Mucosa of descending colon (tissue), 3 donors: ENCODE data around the gene ATG4C. TPM values are rescaled to one million over a fixed set of nuclear protein-coding genes. Genes with fewer than 3 reads are reported as not detected.

Source experiments
- ATAC-seq: fragments of 200-7000 bp; cut with Tn5 transposase; one replicate; pipeline ENCODE4 v1.9.1; 2020; ENCODE audit warnings: mild to moderate bottlenecking, moderate library complexity
- DNase-seq, 3 donors: peaks; one replicate each; pipeline ENCODE4 v3.0.0-alpha.2; 2020
- H3K36me3 ChIP-seq: fragments of 200-600 bp; one replicate; pipeline ENCODE4 v1.8.0; 2021; ENCODE audit warnings: low read depth, mild to moderate bottlenecking
- H3K4me1 ChIP-seq: fragments of 200-600 bp; one replicate; pipeline ENCODE4 v1.8.0; 2021; ENCODE audit warnings: low read depth, mild to moderate bottlenecking
- H3K4me3 ChIP-seq: fragments of 200-600 bp; one replicate; pipeline ENCODE4 v1.8.0; 2021; ENCODE audit warnings: mild to moderate bottlenecking
- H3K9me3 ChIP-seq: fragments of 200-600 bp; one replicate; pipeline ENCODE4 v1.8.0; 2021; ENCODE audit warnings: mild to moderate bottlenecking
- intact Hi-C, 2 donors: fragments of 100-400 bp; cut with DNase I in 1 of 2; cut with micrococcal nuclease in 1 of 2; formaldehyde crosslinking; loops; one replicate each; pipeline versions ENCODE4 v1.11.0 to v1.11.1; 2022; cut with DNase I, micrococcal nuclease
- total RNA-seq, 3 donors: library from RNA; stranded (reverse); fragmentation: NEBNext Ultra II Directional in 2 of 3; extraction: Animal tissue kit (Norgen Biotek cat#: 25700) in 2 of 3; gene quantifications; one replicate each; pipeline versions ENCODE4 v1.2.1 to v1.2.4, GENCODE V29; 2021 to 2023
- TF ChIP-seq, protein P1 (sequence below): fragments of 200-600 bp; IDR thresholded peaks from one replicate; pipeline ENCODE4 v1.8.0; 2022; ENCODE audit warnings: antibody characterized with exemption, mild to moderate bottlenecking
- donor health status: DM: no; HTN: no; CAD: no; lungs with moderate emphysema.
- donor health status: DM: no; HTN: no; CAD: no.
- donor health status: DM: no; HTN: yes; CAD: no.

ATG4C gene
- total RNA-seq, 3 donors from 2014 or later = 3.8 to 11.3 (median 7.4) TPM

DNA sequence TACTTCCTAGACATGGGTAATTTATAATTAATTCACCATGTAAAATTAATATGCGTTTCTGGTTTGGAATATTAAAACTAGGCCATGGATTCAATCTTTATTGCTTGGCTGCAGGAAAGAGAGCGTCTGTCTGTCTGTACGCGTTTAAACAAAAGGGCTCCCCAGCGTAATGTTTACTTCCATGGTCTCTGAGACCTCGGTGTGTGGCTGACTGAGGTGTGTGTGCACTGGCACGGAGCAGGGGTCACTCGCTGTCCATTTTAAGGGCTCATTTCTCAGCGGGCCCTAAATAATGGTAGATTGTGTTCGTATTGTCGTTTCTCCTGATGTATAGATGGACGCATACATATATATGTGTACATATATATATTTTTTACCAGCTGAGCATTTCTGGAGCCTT is 119.6 kb downstream of the ATG4C start:
- Histone ChIP-seq H3K9me3 (no peaks in the 10 kb centered on the region), H3K36me3 (no peaks in the 10 kb centered on the region), H3K4me3 (no peak overlapping the region), H3K4me1 (no peaks in the 10 kb centered on the region)
- intact Hi-C loops = no loop called here
- DNase-seq = no peak
- TF ChIP-seq, protein P1, sequence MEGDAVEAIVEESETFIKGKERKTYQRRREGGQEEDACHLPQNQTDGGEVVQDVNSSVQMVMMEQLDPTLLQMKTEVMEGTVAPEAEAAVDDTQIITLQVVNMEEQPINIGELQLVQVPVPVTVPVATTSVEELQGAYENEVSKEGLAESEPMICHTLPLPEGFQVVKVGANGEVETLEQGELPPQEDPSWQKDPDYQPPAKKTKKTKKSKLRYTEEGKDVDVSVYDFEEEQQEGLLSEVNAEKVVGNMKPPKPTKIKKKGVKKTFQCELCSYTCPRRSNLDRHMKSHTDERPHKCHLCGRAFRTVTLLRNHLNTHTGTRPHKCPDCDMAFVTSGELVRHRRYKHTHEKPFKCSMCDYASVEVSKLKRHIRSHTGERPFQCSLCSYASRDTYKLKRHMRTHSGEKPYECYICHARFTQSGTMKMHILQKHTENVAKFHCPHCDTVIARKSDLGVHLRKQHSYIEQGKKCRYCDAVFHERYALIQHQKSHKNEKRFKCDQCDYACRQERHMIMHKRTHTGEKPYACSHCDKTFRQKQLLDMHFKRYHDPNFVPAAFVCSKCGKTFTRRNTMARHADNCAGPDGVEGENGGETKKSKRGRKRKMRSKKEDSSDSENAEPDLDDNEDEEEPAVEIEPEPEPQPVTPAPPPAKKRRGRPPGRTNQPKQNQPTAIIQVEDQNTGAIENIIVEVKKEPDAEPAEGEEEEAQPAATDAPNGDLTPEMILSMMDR = no peak
- ATAC-seq = no peak

DNA sequence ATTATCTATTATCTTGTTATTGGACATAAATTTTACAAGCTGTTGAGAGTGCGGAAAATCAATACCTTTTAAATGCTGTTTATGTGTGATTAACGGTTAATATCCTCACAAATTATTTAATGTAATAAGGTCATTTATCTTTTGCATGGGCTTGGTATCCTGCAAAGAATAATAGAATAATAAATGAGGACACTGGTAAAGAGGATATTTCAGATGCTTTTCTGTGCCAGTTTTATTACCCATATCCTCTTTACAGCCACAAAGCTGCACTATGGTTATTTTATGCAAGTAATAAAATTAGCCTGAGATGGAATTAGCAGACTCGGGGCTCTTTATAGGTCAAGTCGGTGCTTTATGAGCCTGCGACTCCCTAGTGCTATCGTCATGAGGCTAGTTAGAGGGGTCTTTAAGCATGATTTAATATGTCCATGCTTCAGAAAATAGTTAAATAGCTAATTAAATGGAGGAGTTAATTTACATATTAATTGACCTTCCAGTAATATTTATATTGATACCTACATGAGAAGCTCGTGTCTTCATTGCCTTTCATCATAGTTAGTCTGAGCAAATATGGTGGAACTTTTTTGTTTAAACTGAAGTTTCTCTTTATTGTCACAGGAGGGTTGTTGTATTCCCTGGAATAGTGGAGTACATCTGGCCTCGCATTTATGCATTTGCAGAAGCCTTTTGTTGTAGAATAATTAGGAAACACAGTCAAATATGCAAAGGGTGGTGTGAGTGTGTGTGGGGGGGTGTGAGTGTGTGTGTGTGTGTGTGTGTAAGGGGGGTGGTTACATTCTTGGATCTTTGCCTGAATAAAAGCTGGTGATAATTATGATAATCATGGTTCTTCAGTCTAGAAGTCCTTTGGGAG is 120.3 kb downstream of the ATG4C start:
- TF ChIP-seq, protein P1 = no peak
- intact Hi-C loops = no loop called here

DNA sequence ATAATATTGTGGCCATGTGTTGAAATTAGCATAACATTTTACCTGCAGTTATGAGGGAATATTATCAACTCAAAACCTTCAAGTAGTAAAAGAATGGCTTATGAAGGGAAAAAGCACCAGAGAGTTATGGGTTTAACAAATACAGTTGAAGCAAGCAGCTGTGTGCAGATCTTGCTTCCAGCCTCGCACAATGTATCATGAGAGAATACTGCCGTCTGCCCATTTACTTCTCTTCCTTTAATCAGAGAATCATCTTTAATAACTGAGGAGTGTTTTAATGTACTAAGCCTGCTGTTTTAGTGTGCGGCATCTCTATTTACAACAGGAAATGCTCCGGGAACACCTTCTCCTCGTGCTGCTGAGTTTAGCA is 120.9 kb downstream of the ATG4C start:
- Histone ChIP-seq H3K4me1 (no peaks in the 10 kb centered on the region), H3K9me3 (no peaks in the 10 kb centered on the region), H3K4me3 (no peak overlapping the region), H3K36me3 (no peaks in the 10 kb centered on the region)
- intact Hi-C loops = no loop called here
- TF ChIP-seq, protein P1 = no peak
- ATAC-seq (no peak), DNase-seq (no peak)

More for the DNA sequence above, 120.3 kb downstream of the ATG4C start:
- DNase-seq (no peak), ATAC-seq (no peak)
- H3K36me3 ChIP-seq = no peaks in the 10 kb centered on the region
- no peak overlapping the region for H3K4me3 ChIP-seq
- no peaks in the 10 kb centered on the region for H3K9me3 ChIP-seq
- H3K4me1 ChIP-seq = no peaks in the 10 kb centered on the region

DNA sequence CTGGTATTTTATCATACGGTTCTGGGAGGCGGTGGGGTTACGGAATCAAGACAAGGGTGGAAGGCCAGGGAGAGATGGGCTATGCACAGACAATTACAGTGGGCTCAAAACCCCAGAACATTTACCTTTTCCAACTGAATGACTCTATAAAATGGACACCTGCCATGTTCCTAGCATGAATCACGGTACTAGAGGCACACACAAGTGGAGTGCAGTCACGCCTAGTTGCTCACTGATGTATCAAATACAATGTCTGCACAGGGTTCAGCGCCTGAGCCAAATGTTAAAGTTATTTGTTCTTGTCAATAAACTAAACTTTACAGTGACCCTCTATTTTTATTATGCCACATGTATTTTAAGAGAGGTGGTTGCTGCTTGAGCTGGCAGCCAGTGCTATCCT is 121.4 kb downstream of the ATG4C start:
- DNase-seq (no peak), ATAC-seq (no peak)
- TF ChIP-seq, protein P1 = no peak
- Histone ChIP-seq H3K36me3 (no peaks in the 10 kb centered on the region), H3K9me3 (no peaks in the 10 kb centered on the region), H3K4me3 (no peak overlapping the region), H3K4me1 (no peaks in the 10 kb centered on the region)
- intact Hi-C loops = no loop called here

DNA sequence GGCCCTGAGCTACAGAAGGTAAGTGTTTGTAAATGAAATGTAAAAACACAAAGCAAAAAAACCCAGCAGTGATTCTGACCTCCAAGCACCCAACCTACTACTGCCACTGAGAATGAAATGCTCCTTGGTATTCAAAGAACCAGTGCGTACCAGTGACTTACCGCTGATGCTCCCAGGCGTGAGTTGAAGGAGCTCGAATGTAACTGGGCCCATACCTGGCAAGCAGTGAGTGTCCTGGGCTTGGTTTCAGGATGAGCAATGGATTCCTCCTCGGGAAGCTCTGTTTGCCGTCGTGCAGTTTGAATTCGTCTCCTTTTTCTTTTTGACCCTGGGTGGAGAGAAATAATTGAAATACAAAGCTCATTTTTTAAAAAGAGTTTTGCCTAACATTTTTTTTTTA is 121.9 kb downstream of the ATG4C start:
- Histone ChIP-seq H3K9me3 (no peaks in the 10 kb centered on the region), H3K4me3 (no peak overlapping the region), H3K36me3 (no peaks in the 10 kb centered on the region), H3K4me1 (no peaks in the 10 kb centered on the region)
- TF ChIP-seq, protein P1 = no peak
- ATAC-seq = no peak
- no peak for DNase-seq
- intact Hi-C loops = no loop called here
